Lung (tissue), 12 donors: Measurements from ENCODE around the gene JAML. TPM values are rescaled to one million over a fixed set of nuclear protein-coding genes. Genes with fewer than 3 reads are reported as not detected.

Source experiments
- ATAC-seq: fragments of 200-7000 bp; cut with Tn5 transposase; one replicate; pipeline ENCODE4 v1.9.1; 2020; ENCODE audit warnings: moderate number of reproducible peaks; ENCODE audit not compliant: insufficient read depth, low FRiP score
- DNase-seq, 3 donors: peaks; one replicate each; pipeline ENCODE4 v3.0.0-alpha.2; 2013 to 2017
- H3K27ac ChIP-seq, 2 donors: one replicate each; pipeline ENCODE4 v1.5.1; 2013; ENCODE audit warnings: mild to moderate bottlenecking in 2 of 2, moderate library complexity in 2 of 2, control low read depth in 1 of 2, inconsistent platforms in 1 of 2, low read depth in 1 of 2, low read length in 1 of 2
- H3K27me3 ChIP-seq, 3 donors: one replicate each; pipeline ENCODE4 v1.5.1; 2013; ENCODE audit warnings: low read length in 2 of 3; ENCODE audit not compliant: control insufficient read depth in 3 of 3, insufficient read depth in 3 of 3
- H3K36me3 ChIP-seq, 4 donors: one replicate each; pipeline ENCODE4 v1.5.1; 2013; ENCODE audit warnings: low read length in 4 of 4, mild to moderate bottlenecking in 1 of 4, moderate library complexity in 1 of 4; ENCODE audit not compliant: control insufficient read depth in 4 of 4, insufficient read depth in 4 of 4
- H3K4me1 ChIP-seq, 5 donors: one replicate each; pipeline ENCODE4 v1.5.1; 2013; ENCODE audit warnings: low read length in 5 of 5, mild to moderate bottlenecking in 2 of 5, moderate library complexity in 1 of 5; ENCODE audit not compliant: control insufficient read depth in 5 of 5, insufficient read depth in 5 of 5
- H3K4me3 ChIP-seq: one replicate; pipeline ENCODE4 v1.5.1; 2013; ENCODE audit warnings: mild to moderate bottlenecking, control low read depth, moderate library complexity
- H3K9ac ChIP-seq, 2 donors: one replicate each; pipeline ENCODE4 v1.5.1; 2013; ENCODE audit warnings: low read length in 2 of 2, control low read depth in 1 of 2; ENCODE audit not compliant: insufficient read depth in 1 of 2
- H3K9me3 ChIP-seq, 4 donors: one replicate each; pipeline ENCODE4 v1.5.1; 2013; ENCODE audit warnings: low read length in 3 of 4, mild to moderate bottlenecking in 1 of 4, moderate library complexity in 1 of 4; ENCODE audit not compliant: control insufficient read depth in 4 of 4, insufficient read depth in 3 of 4
- CTCF ChIP-seq: IDR thresholded peaks from 2 replicates; pipeline ENCODE4 v1.5.1; 2012; ENCODE audit warnings: mild to moderate bottlenecking; ENCODE audit errors: control extremely low read depth, extremely low read depth
- WGBS, 2 donors: extraction: QIAGEN DNeasy Blood & Tissue Kit; methylation state at CpG; one replicate each; pipeline ENCODE4 v1.1.7; 2013; 5-methylcytosine and 5-hydroxymethylcytosine counted together
- polyA plus RNA-seq, 2 donors: library from polyadenylated mRNA; stranded (reverse); fragments of 200-250 nt; gene quantifications; one replicate each; pipeline ENCODE4 v1.2.1, GENCODE V29; 2013
- total RNA-seq, 2 donors: library from RNA; depleted of rRNA in 1 of 2; stranded (reverse); fragments of >200 nt in 1 of 2; gene quantifications; one replicate each; pipeline ENCODE4 v1.2.1, GENCODE V29; 2014 to 2021
- donor health status: control.
- donor health status: control.
- donor health status: Bipolar disorder and iron deficiency.
- donor health status: healthy.
- donor health status: DM: yes; HTN: yes; CAD: no.

The JAML gene
- total and polyA plus RNA-seq, 4 donors, result 29.3 to 49.1 (median 35.4) TPM

DNA sequence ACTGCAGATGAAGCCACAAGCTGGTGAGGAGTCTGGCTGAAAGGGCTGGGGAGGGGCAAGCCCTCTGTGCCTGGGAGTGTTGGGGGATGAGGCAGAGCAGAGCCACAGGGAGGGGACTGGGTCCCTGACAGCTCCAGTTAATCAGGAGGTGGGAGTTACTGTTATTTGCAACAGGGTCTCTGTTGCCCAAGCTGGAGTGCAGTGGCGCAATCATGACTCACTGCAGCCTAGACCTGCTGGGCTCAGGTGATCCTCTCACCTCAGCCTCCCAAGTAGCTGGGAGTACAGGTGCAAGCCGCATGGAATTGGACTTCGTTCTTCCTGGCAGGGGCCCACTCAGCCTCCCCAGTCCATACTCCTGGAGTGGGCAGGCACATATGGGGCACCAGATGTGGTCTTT lies 56.1 kb downstream of the JAML start:
- Histone ChIP-seq H3K27me3 (no peaks in the 10 kb centered on the region), H3K4me3 (no peak overlapping the region), H3K27ac (no peak overlapping the region), H3K4me1 (peaks cover 0 to 12% (median 6%) of the 10 kb centered on the region in 5 donors), H3K9ac (no peak overlapping the region), H3K9me3 (no peaks in the 10 kb centered on the region), H3K36me3 (no peaks in the 10 kb centered on the region)
- TF ChIP-seq CTCF, result no peak
- DNase-seq, result no peak
- no peak for ATAC-seq
- WGBS, 2 donors, result 69 to 86% methylated on average over 3 of the region's 3 CpGs

- no peak for TF ChIP-seq CTCF
- Histone ChIP-seq H3K4me3 (no peak overlapping the region), H3K36me3 (no peaks in the 10 kb centered on the region), H3K9me3 (no peaks in the 10 kb centered on the region), H3K4me1 (peaks cover 0 to 12% (median 6%) of the 10 kb centered on the region in 5 donors), H3K27ac (no peak overlapping the region), H3K27me3 (no peaks in the 10 kb centered on the region), H3K9ac (no peak overlapping the region)
- DNase-seq (no peak), ATAC-seq (no peak)
- WGBS, 2 donors, result 76 to 90% methylated on average over 7 to 8 of the region's 8 CpGs
Measured at GRCh38 chr11:118168316-118168715, 56.5 kb downstream of the JAML start.

DNA sequence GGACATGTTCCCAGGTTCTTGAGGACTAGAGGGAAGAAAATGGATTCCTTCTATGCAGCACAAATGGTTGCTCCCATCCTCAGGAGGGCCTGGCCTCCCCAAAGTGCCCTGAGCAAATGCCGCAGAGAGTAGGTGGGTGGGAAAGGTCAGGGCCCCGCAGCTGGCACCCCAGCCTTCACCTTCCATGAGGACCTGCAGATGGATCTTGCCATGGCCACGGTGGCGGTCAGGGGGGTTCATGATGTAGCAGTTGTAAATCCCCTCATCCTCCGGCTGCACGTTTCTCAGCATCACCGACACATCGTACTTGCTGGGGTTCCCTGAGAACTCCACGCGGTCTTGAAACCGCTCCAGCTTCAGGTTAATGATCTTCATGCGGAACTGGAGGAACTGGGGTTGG lies 56.9 kb downstream of the JAML start:
- Histone ChIP-seq H3K36me3 (no peaks in the 10 kb centered on the region), H3K27me3 (no peaks in the 10 kb centered on the region), H3K4me3 (no peak overlapping the region), H3K9ac (no peak overlapping the region), H3K27ac (no peak overlapping the region), H3K4me1 (peaks cover 0 to 12% (median 6%) of the 10 kb centered on the region in 5 donors), H3K9me3 (no peaks in the 10 kb centered on the region)
- no peak for TF ChIP-seq CTCF
- DNase-seq (no peak), ATAC-seq (no peak)
- 87 to 90% methylated on average over 12 of the region's 12 CpGs for WGBS, 2 donors

DNA sequence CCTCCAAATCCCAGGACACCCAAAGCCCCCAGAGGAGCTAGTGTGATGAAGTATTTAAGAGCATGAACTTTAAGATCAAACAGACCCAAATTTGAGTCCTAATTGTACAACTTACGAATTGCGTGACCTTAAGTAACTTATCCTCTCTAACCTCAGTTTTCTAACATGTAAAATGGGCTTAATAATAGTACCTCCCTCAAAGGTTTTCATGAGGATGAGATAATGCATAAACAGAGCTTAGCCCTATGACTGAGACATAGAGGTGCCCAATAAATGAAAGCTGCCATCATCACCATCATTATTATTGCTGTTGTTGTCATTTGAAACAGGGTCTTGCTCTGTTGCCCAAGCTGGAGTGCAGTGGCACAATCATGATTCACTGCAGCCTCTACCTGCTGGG lies 57.6 kb downstream of the JAML start:
- Histone ChIP-seq H3K9ac (no peak overlapping the region), H3K9me3 (no peaks in the 10 kb centered on the region), H3K27me3 (no peaks in the 10 kb centered on the region), H3K4me3 (no peak overlapping the region), H3K4me1 (peaks cover 0 to 12% (median 6%) of the 10 kb centered on the region in 5 donors), H3K27ac (no peak overlapping the region), H3K36me3 (no peaks in the 10 kb centered on the region)
- DNase-seq, result no peak
- TF ChIP-seq CTCF, result no peak
- WGBS, 2 donors, result 88 to 91% methylated on average over 2 of the region's 2 CpGs
- ATAC-seq, result no peak
